Measurements from ENCODE around the gene ERP44.

- TF ChIP-seq CTCF (IDR thresholded peaks at IDR 0.05) = no peak
- no peak for TF ChIP-seq POLR2A (IDR thresholded peaks at IDR 0.05)
These were observed 35.6 kb downstream of the ERP44 start for GRCh38 chr9:100063185-100063584.

Data from right lobe of liver (tissue), 4 donors.